Keratinocyte (primary cell): ENCODE measurements around the gene ARHGEF38. TPM values are rescaled to one million over a fixed set of nuclear protein-coding genes. Genes with fewer than 3 reads are reported as not detected.

Experiments used
- DNase-seq: peaks from one replicate; pipeline ENCODE4 v3.0.0-alpha.2; 2011; ENCODE audit warnings: low read depth, missing footprints, low spot score
- FAIRE-seq: peaks from 2 replicates; lab custom pipeline; 2011; peaks lifted over from hg19 to GRCh38; lab: Jason Lieb, UNC
- H2AFZ ChIP-seq: 2 replicates; pipeline ENCODE4 v1.6.0; 2012; ENCODE audit warnings: low read length, control low read depth, inconsistent platforms; ENCODE audit not compliant: control insufficient read depth
- H3K27ac ChIP-seq: 2 replicates; pipeline ENCODE4 v1.5.1; 2011; ENCODE audit warnings: low read length; ENCODE audit not compliant: control insufficient read depth, insufficient read depth
- H3K27me3 ChIP-seq: 3 replicates; pipeline ENCODE4 v1.6.0; 2011; ENCODE audit warnings: low read length; ENCODE audit not compliant: control insufficient read depth, insufficient read depth; ENCODE audit errors: extremely low read depth
- H3K36me3 ChIP-seq, 2 experiments: 2 replicates in 1 of 2; 3 replicates in 1 of 2; pipeline ENCODE4 v1.5.1; 2011; ENCODE audit warnings: low read length in 2 of 2, mild to moderate bottlenecking in 1 of 2; ENCODE audit not compliant: control insufficient read depth in 2 of 2, insufficient read depth in 2 of 2; ENCODE audit errors: extremely low read depth in 1 of 2
- H3K4me1 ChIP-seq: 3 replicates; pipeline ENCODE4 v1.5.1; 2011; ENCODE audit warnings: low read length; ENCODE audit not compliant: control insufficient read depth, insufficient read depth; ENCODE audit errors: extremely low read depth
- H3K4me2 ChIP-seq: 3 replicates; pipeline ENCODE4 v1.6.0; 2011; ENCODE audit warnings: low read depth, low read length; ENCODE audit not compliant: control insufficient read depth, insufficient read depth; ENCODE audit errors: extremely low read depth
- H3K4me3 ChIP-seq, 3 experiments: fragments of 200-600 bp in 1 of 3; sonication (generic) in 1 of 3; 2 replicates in 2 of 3; 3 replicates in 1 of 3; pipeline ENCODE4 v1.5.1; 2011 to 2016; ENCODE audit warnings: low read length in 3 of 3, mild to moderate bottlenecking in 3 of 3, control low read depth in 2 of 3, inconsistent platforms in 1 of 3, low read depth in 1 of 3, mixed read lengths in 1 of 3, mixed run types in 1 of 3, moderate library complexity in 1 of 3; ENCODE audit not compliant: control insufficient read depth in 2 of 3, insufficient read depth in 2 of 3; ENCODE audit errors: extremely low read depth in 1 of 3
- H3K79me2 ChIP-seq: 2 replicates; pipeline ENCODE4 v1.6.0; 2012; ENCODE audit warnings: low read length; ENCODE audit not compliant: control insufficient read depth, insufficient read depth
- H3K9ac ChIP-seq: 3 replicates; pipeline ENCODE4 v1.6.0; 2011; ENCODE audit warnings: low read length; ENCODE audit not compliant: control insufficient read depth, insufficient read depth; ENCODE audit errors: extremely low read depth
- H3K9me1 ChIP-seq: 3 replicates; pipeline ENCODE4 v1.6.0; 2011; ENCODE audit warnings: low read length; ENCODE audit not compliant: control insufficient read depth, insufficient read depth; ENCODE audit errors: extremely low read depth
- H3K9me3 ChIP-seq: 2 replicates; pipeline ENCODE4 v1.5.1; 2012; ENCODE audit warnings: low read depth, low read length; ENCODE audit not compliant: control insufficient read depth
- H4K20me1 ChIP-seq: 3 replicates; pipeline ENCODE4 v1.6.0; 2011; ENCODE audit warnings: low read length; ENCODE audit not compliant: control insufficient read depth, insufficient read depth; ENCODE audit errors: extremely low read depth
- CTCF ChIP-seq, 3 experiments: IDR thresholded peaks in 1 of 3; conservative IDR thresholded peaks in 1 of 3; optimal IDR thresholded peaks in 1 of 3; 2 replicates in 2 of 3; 3 replicates in 1 of 3; pipeline versions ENCODE3 to v1.5.1; 2011; ENCODE audit warnings: low read length in 3 of 3, mild to moderate bottlenecking in 3 of 3, moderate library complexity in 2 of 3, control low read depth in 1 of 3, inconsistent platforms in 1 of 3; ENCODE audit not compliant: insufficient read depth in 2 of 3; ENCODE audit errors: extremely low read depth in 1 of 3
- EZH2 ChIP-seq: IDR thresholded peaks from one replicate; pipeline ENCODE4 v1.6.1; 2012; ENCODE audit warnings: inconsistent platforms, mild to moderate bottlenecking, low read length, moderate library complexity
- dilution Hi-C: fragments of 300-500 bp; cut with MboI; formaldehyde crosslinking; loops from one replicate; pipeline ENCODE4 v1.7.0; 2020; ENCODE audit warnings: low sequenced_read_pairs; ENCODE audit not compliant: extremely low pct_ligation_motif_present
- polyA plus RNA-seq, 5 experiments: library from polyadenylated mRNA; depleted of rRNA in 3 of 5; stranded (reverse) in 3 of 5; stranded (forward) in 1 of 5; unstranded in 1 of 5; fragments of >200 nt; gene quantifications; 1 replicate in 1 of 5; 2 replicates in 3 of 5; 3 replicates in 1 of 5; pipeline versions ENCODE4 v1.2.1 to v1.2.3, GENCODE V29; 2011 to 2012; ENCODE audit warnings: missing spikeins in 2 of 5, low read depth in 1 of 5, low replicate concordance in 1 of 5

The ARHGEF38 gene
- polyA plus RNA-seq, 1 donor (not counting 4 experiments of a cell fraction or from before 2014, with no cell fraction given): 0.09 TPM

GRCh38 chr4:105708181-105709080, 156.0 kb downstream of the ARHGEF38 start, which contains the start of the genes GSTCD and INTS12:
Gene GSTCD, plus strand, starts transcription at chr4:105708784. Its CDS starts 8,830 bp downstream, at chr4:105717614.
Gene INTS12, minus strand, starts transcription at chr4:105708689. Its CDS starts 8,684 bp downstream, at chr4:105700005.
- no peaks in the 10 kb centered on the region for H4K20me1 ChIP-seq
- no peak for TF ChIP-seq CTCF (optimal IDR thresholded peaks at IDR 0.05 in 1 of 3, IDR thresholded peaks at IDR 0.05 in 1 of 3, conservative IDR thresholded peaks at IDR 0.05 in 1 of 3; ENCODE audit: extremely low read depth in 1 of 3, insufficient read depth in 2 of 3, low read length in 3 of 3)
- no peak for TF ChIP-seq EZH2
- H3K4me1 ChIP-seq: peaks cover 30% of the 10 kb centered on the region
- no peaks in the 10 kb centered on the region for H3K27me3 ChIP-seq
- peak within 1 kb of the TSS; percentile 72 to 95 (median 89) for H3K4me3 ChIP-seq
- peaks cover 0 to 2% of the 10 kb centered on the region in 2 experiments for H3K36me3 ChIP-seq
- H3K9me3 ChIP-seq: no peaks in the 10 kb centered on the region
- H2AFZ ChIP-seq: peak within 1 kb of the TSS; percentile 98
- peak within 1 kb of the TSS; percentile 92 for H3K27ac ChIP-seq
- dilution Hi-C loops: no loop called here
- peak within 1 kb of the TSS; percentile 94 for H3K4me2 ChIP-seq
- DNase-seq (no peak), FAIRE-seq (peak; percentile 80)
- peak within 1 kb of the TSS; percentile 96 for H3K9ac ChIP-seq
- no peaks in the 10 kb centered on the region for H3K9me1 ChIP-seq
- peaks cover 91% of the 10 kb centered on the region for H3K79me2 ChIP-seq

GRCh38 chr4:105709081-105709450, 156.6 kb downstream of the ARHGEF38 start:
- H3K79me2 ChIP-seq: peaks cover 86% of the 10 kb centered on the region
- peak; percentile 49 for FAIRE-seq

More at GRCh38 chr4:105709081-105709450, 156.6 kb downstream of the ARHGEF38 start:
- H3K27me3 ChIP-seq: no peaks in the 10 kb centered on the region
- peak overlapping the region; percentile 96 for H3K9ac ChIP-seq
- H3K4me3 ChIP-seq: peak overlapping the region; percentile 72 to 95 (median 89)
- no peaks in the 10 kb centered on the region for H3K9me1 ChIP-seq
- H3K36me3 ChIP-seq: no peaks in the 10 kb centered on the region
- TF ChIP-seq EZH2 (no peak), CTCF (optimal IDR thresholded peaks at IDR 0.05 in 1 of 3, IDR thresholded peaks at IDR 0.05 in 1 of 3, conservative IDR thresholded peaks at IDR 0.05 in 1 of 3; ENCODE audit: extremely low read depth in 1 of 3, insufficient read depth in 2 of 3, low read length in 3 of 3) (no peak)
- H4K20me1 ChIP-seq: no peaks in the 10 kb centered on the region
- peak overlapping the region; percentile 92 for H3K27ac ChIP-seq
- H3K4me2 ChIP-seq: peak overlapping the region; percentile 94
- no peaks in the 10 kb centered on the region for H3K9me3 ChIP-seq
- peak overlapping the region; percentile 95 for H2AFZ ChIP-seq
- peaks cover 33% of the 10 kb centered on the region for H3K4me1 ChIP-seq
- dilution Hi-C loops: no loop called here
- DNase-seq: no peak
